ENCODE results near the gene NABP2. TPM values are rescaled to one million over a fixed set of nuclear protein-coding genes. Genes with fewer than 3 reads are reported as not detected.

NABP2 gene
- polyA plus RNA-seq, 1 donor (not counting 4 experiments of a cell fraction or from before 2014, with no cell fraction given): 53.5 TPM

- Histone ChIP-seq H3K4me1 (ENCODE audit: control insufficient read depth, extremely low read depth, insufficient read depth, low read length) (peaks cover 36% of the 10 kb centered on the region), H3K4me3 (ENCODE audit: control insufficient read depth in 2 of 3, extremely low read depth in 1 of 3, insufficient read depth in 2 of 3, low read depth in 1 of 3, low read length in 3 of 3) (peak overlapping the region; percentile 75 to 93 (median 90)), H3K4me2 (ENCODE audit: control insufficient read depth, extremely low read depth, insufficient read depth, low read depth, low read length) (peak overlapping the region; percentile 65), H3K9ac (ENCODE audit: control insufficient read depth, extremely low read depth, insufficient read depth, low read length) (peak overlapping the region; percentile 77), H3K27ac (ENCODE audit: control insufficient read depth, insufficient read depth, low read length) (peak overlapping the region; percentile 79), H3K9me1 (ENCODE audit: control insufficient read depth, extremely low read depth, insufficient read depth, low read length) (peaks cover 3% of the 10 kb centered on the region), H3K27me3 (ENCODE audit: control insufficient read depth, extremely low read depth, insufficient read depth, low read length) (no peaks in the 10 kb centered on the region), H3K79me2 (ENCODE audit: control insufficient read depth, insufficient read depth, low read length) (peaks cover 48% of the 10 kb centered on the region), H3K9me3 (ENCODE audit: control insufficient read depth, low read depth, low read length) (no peaks in the 10 kb centered on the region), H4K20me1 (ENCODE audit: control insufficient read depth, extremely low read depth, insufficient read depth, low read length) (no peaks in the 10 kb centered on the region), H2AFZ (ENCODE audit: control insufficient read depth, low read length) (peak overlapping the region; percentile 72), H3K36me3 (ENCODE audit: control insufficient read depth in 2 of 2, extremely low read depth in 1 of 2, insufficient read depth in 2 of 2, low read length in 2 of 2) (peaks cover 33% of the 10 kb centered on the region in 2 experiments)
- dilution Hi-C loops (cut with MboI; ENCODE audit: extremely low pct_ligation_motif_present, low sequenced_read_pairs): no loop called here
- FAIRE-seq (no peak), DNase-seq (ENCODE audit: low read depth, low spot score) (no peak)
- no peak for TF ChIP-seq EZH2 (IDR thresholded peaks at IDR 0.05; ENCODE audit: low read length)
- TF ChIP-seq CTCF (optimal IDR thresholded peaks at IDR 0.05 in 1 of 3, IDR thresholded peaks at IDR 0.05 in 1 of 3, conservative IDR thresholded peaks at IDR 0.05 in 1 of 3; ENCODE audit: extremely low read depth in 1 of 3, insufficient read depth in 2 of 3, low read length in 3 of 3): peak in 1 of 3 experiments; percentile 32
These were observed 33.4 kb downstream of the NABP2 start for GRCh38 chr12:56257491-56258067.

- FAIRE-seq (no peak), DNase-seq (ENCODE audit: low read depth, low spot score) (no peak)
These were observed 34.1 kb downstream of the NABP2 start, which contains the start of gene ANKRD52 for GRCh38 chr12:56258068-56258819. TSS of gene ANKRD52 (minus strand) at chr12:56258384. CDS start at chr12:56258269, 115 bp downstream.

More at GRCh38 chr12:56258068-56258819, 34.1 kb downstream of the NABP2 start, which contains the start of gene ANKRD52:
- peaks cover 3% of the 10 kb centered on the region for H3K9me1 ChIP-seq (ENCODE audit: control insufficient read depth, extremely low read depth, insufficient read depth, low read length)
- peak within 1 kb of the TSS; percentile 77 for H3K9ac ChIP-seq (ENCODE audit: control insufficient read depth, extremely low read depth, insufficient read depth, low read length)
- peaks cover 36% of the 10 kb centered on the region for H3K4me1 ChIP-seq (ENCODE audit: control insufficient read depth, extremely low read depth, insufficient read depth, low read length)
- H3K79me2 ChIP-seq (ENCODE audit: control insufficient read depth, insufficient read depth, low read length): peaks cover 43% of the 10 kb centered on the region
- H3K9me3 ChIP-seq (ENCODE audit: control insufficient read depth, low read depth, low read length): no peaks in the 10 kb centered on the region
- no peaks in the 10 kb centered on the region for H4K20me1 ChIP-seq (ENCODE audit: control insufficient read depth, extremely low read depth, insufficient read depth, low read length)
- H3K36me3 ChIP-seq (ENCODE audit: control insufficient read depth in 2 of 2, extremely low read depth in 1 of 2, insufficient read depth in 2 of 2, low read length in 2 of 2): peaks cover 27% of the 10 kb centered on the region in 2 experiments
- no peaks in the 10 kb centered on the region for H3K27me3 ChIP-seq (ENCODE audit: control insufficient read depth, extremely low read depth, insufficient read depth, low read length)
- dilution Hi-C loops (cut with MboI; ENCODE audit: extremely low pct_ligation_motif_present, low sequenced_read_pairs): no loop called here
- peak within 1 kb of the TSS; percentile 75 to 93 (median 90) for H3K4me3 ChIP-seq (ENCODE audit: control insufficient read depth in 2 of 3, extremely low read depth in 1 of 3, insufficient read depth in 2 of 3, low read depth in 1 of 3, low read length in 3 of 3)
- H3K4me2 ChIP-seq (ENCODE audit: control insufficient read depth, extremely low read depth, insufficient read depth, low read depth, low read length): peak within 1 kb of the TSS; percentile 97
- no peak for TF ChIP-seq EZH2 (IDR thresholded peaks at IDR 0.05; ENCODE audit: low read length)
- TF ChIP-seq CTCF (optimal IDR thresholded peaks at IDR 0.05 in 1 of 3, IDR thresholded peaks at IDR 0.05 in 1 of 3, conservative IDR thresholded peaks at IDR 0.05 in 1 of 3; ENCODE audit: extremely low read depth in 1 of 3, insufficient read depth in 2 of 3, low read length in 3 of 3): peak in 2 of 3 experiments; percentile 55 to 80
- peak within 1 kb of the TSS; percentile 93 for H2AFZ ChIP-seq (ENCODE audit: control insufficient read depth, low read length)
- H3K27ac ChIP-seq (ENCODE audit: control insufficient read depth, insufficient read depth, low read length): peak within 1 kb of the TSS; percentile 79

All from keratinocyte (primary cell).